ENCODE data around the gene TP53AIP1.

The TP53AIP1 gene

GRCh38 chr11:128916037-128916572 is 26.6 kb downstream of the TP53AIP1 start:
- DNase-seq (ENCODE audit: low read depth), result no peak
- TF ChIP-seq CTCF (IDR thresholded peaks at IDR 0.05; ENCODE audit: control insufficient read depth, extremely low read depth, insufficient read depth), result no peak
- H3K4me3 ChIP-seq (ENCODE audit: low read depth, low read length), result no peak overlapping the region

DNA sequence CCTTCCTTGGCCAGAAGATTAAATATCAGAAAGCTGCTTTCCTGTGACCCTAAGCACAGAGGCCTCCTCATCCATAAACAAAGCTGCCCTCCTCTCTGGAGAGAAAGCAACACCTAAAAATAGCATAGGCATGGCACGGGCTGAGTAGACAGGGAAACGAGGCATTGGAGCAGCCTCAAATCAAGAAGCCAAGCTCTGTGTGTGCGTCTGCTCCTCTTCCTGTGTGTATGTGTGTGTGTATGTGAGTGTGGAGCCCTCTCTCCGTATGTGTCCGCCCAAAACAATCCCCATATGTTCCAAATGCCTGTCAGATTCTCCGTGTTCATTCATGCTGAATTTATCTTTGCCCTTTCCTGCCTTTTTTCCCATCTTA is 27.5 kb downstream of the TP53AIP1 start:
- H3K4me3 ChIP-seq (ENCODE audit: low read depth, low read length), result no peak overlapping the region
- no peak for DNase-seq (ENCODE audit: low read depth)
- TF ChIP-seq CTCF (IDR thresholded peaks at IDR 0.05; ENCODE audit: control insufficient read depth, extremely low read depth, insufficient read depth), result no peak

GRCh38 chr11:128914216-128915148 is 28.2 kb downstream of the TP53AIP1 start:
- H3K4me3 ChIP-seq (ENCODE audit: low read depth, low read length), result no peak overlapping the region
- DNase-seq (ENCODE audit: low read depth), result no peak
- no peak for TF ChIP-seq CTCF (IDR thresholded peaks at IDR 0.05; ENCODE audit: control insufficient read depth, extremely low read depth, insufficient read depth)

- TF ChIP-seq CTCF (IDR thresholded peaks at IDR 0.05; ENCODE audit: control insufficient read depth, extremely low read depth, insufficient read depth), result no peak
- no peak overlapping the region for H3K4me3 ChIP-seq (ENCODE audit: low read depth, low read length)
- DNase-seq (ENCODE audit: low read depth), result no peak
Observed at GRCh38 chr11:128913806-128914205, 28.9 kb downstream of the TP53AIP1 start.

GRCh38 chr11:128911701-128912100 is 31.0 kb downstream of the TP53AIP1 start:
- no peak overlapping the region for H3K4me3 ChIP-seq (ENCODE audit: low read depth, low read length)
- TF ChIP-seq CTCF (IDR thresholded peaks at IDR 0.05; ENCODE audit: control insufficient read depth, extremely low read depth, insufficient read depth), result no peak
- DNase-seq (ENCODE audit: low read depth), result no peak

- no peak for TF ChIP-seq CTCF (IDR thresholded peaks at IDR 0.05; ENCODE audit: control insufficient read depth, extremely low read depth, insufficient read depth)
- H3K4me3 ChIP-seq (ENCODE audit: low read depth, low read length), result no peak overlapping the region
- DNase-seq (ENCODE audit: low read depth), result no peak
Observed at GRCh38 chr11:128911239-128911638, 31.4 kb downstream of the TP53AIP1 start.
